Neural progenitor cell (in vitro differentiated cells): ENCODE data around the gene HDGFL2. TPM values are rescaled to one million over a fixed set of nuclear protein-coding genes. Genes with fewer than 3 reads are reported as not detected.
A peak's percentile ranks its signal among the peaks of the same experiment; 100 is the strongest.

Experiments
- DNase-seq: peaks from one replicate; pipeline ENCODE4 v3.0.0-alpha.2; 2016; ENCODE audit warnings: low spot score
- H2AFZ ChIP-seq: fragments of 200-600 bp; sonication (generic); replicated peaks from 2 replicates; pipeline ENCODE4 v1.6.1; 2016; ENCODE audit warnings: antibody characterized with exemption
- H3F3A ChIP-seq: fragments of 200-600 bp; sonication (generic); 2 replicates; pipeline ENCODE4 v1.6.1; 2016; ENCODE audit warnings: antibody characterized with exemption, low read depth
- H3K27ac ChIP-seq: fragments of 200-600 bp; sonication (generic); 2 replicates; pipeline ENCODE4 v1.5.1; 2016; ENCODE audit warnings: mild to moderate bottlenecking
- H3K27me3 ChIP-seq: fragments of 200-600 bp; sonication (generic); 2 replicates; pipeline ENCODE4 v1.6.1; 2016; ENCODE audit warnings: mild to moderate bottlenecking, moderate library complexity
- H3K36me3 ChIP-seq: fragments of 200-600 bp; sonication (generic); 2 replicates; pipeline ENCODE4 v1.5.1; 2016
- H3K4me1 ChIP-seq: fragments of 200-600 bp; sonication (generic); 2 replicates; pipeline ENCODE4 v1.6.1; 2016; ENCODE audit warnings: mixed run types
- H3K4me2 ChIP-seq: fragments of 200-600 bp; sonication (generic); 2 replicates; pipeline ENCODE4 v1.6.1; 2016
- H3K4me3 ChIP-seq: fragments of 200-600 bp; sonication (generic); 2 replicates; pipeline ENCODE4 v1.5.1; 2016
- H3K79me2 ChIP-seq: fragments of 200-600 bp; sonication (generic); 2 replicates; pipeline ENCODE4 v1.6.1; 2016; ENCODE audit warnings: low read depth
- H3K9ac ChIP-seq: fragments of 200-600 bp; sonication (generic); 2 replicates; pipeline ENCODE4 v1.6.1; 2016
- H3K9me3 ChIP-seq: fragments of 200-600 bp; sonication (generic); 2 replicates; pipeline ENCODE4 v1.5.1; 2016; ENCODE audit warnings: low read depth
- H4K20me1 ChIP-seq: fragments of 200-600 bp; sonication (generic); 2 replicates; pipeline ENCODE4 v1.6.1; 2016; ENCODE audit warnings: low read depth
- H3K27ac Mint-ChIP-seq: 3 replicates; pipeline ENCODE4 v1.8.0; 2021; ENCODE audit warnings: mixed read lengths
- H3K27me3 Mint-ChIP-seq: 2 replicates; pipeline ENCODE4 v1.8.0; 2022; ENCODE audit warnings: low read depth, mild to moderate bottlenecking, inconsistent platforms, moderate library complexity, mixed read lengths; ENCODE audit not compliant: insufficient read depth
- H3K36me3 Mint-ChIP-seq: 3 replicates; pipeline ENCODE4 v1.8.0; 2021; ENCODE audit warnings: mixed read lengths
- H3K4me1 Mint-ChIP-seq: 3 replicates; pipeline ENCODE4 v1.8.0; 2021; ENCODE audit warnings: mixed read lengths
- H3K4me3 Mint-ChIP-seq: 3 replicates; pipeline ENCODE4 v1.8.0; 2021; ENCODE audit warnings: mild to moderate bottlenecking, moderate library complexity, mixed read lengths
- H3K9me3 Mint-ChIP-seq: 3 replicates; pipeline ENCODE4 v1.8.0; 2020; ENCODE audit warnings: mixed read lengths
- CTCF ChIP-seq: fragments of 200-600 bp; sonication (generic); IDR thresholded peaks from 2 replicates; pipeline ENCODE4 v1.5.1; 2017; ENCODE audit warnings: antibody characterized with exemption, mild to moderate bottlenecking
- EZH2 ChIP-seq: fragments of 200-600 bp; sonication (generic); IDR thresholded peaks from 2 replicates; pipeline ENCODE4 v1.6.1; 2017; ENCODE audit warnings: antibody characterized with exemption, mild to moderate bottlenecking, moderate library complexity
- EZH2phosphoT487 ChIP-seq: fragments of 200-600 bp; sonication (generic); IDR thresholded peaks from 2 replicates; pipeline ENCODE4 v1.6.1; 2017; ENCODE audit warnings: antibody characterized with exemption
- total RNA-seq: library from RNA; depleted of rRNA; stranded (reverse); fragments of >200 nt; gene quantifications from 2 replicates; pipeline ENCODE4 v1.2.3, GENCODE V29; 2015; ENCODE audit warnings: low replicate concordance

The HDGFL2 gene
- total RNA-seq, 1 donor from 2014 or later, result 36.0 TPM

GRCh38 chr19:4536798-4537197 is 64.7 kb downstream of the HDGFL2 start:
- no peak overlapping the region for H3K4me3 ChIP-seq
- peaks cover 6% of the 10 kb centered on the region for H4K20me1 ChIP-seq
- DNase-seq, result no peak
- H3K4me2 ChIP-seq, result no peak overlapping the region
- H3K9me3 ChIP-seq, result no peaks in the 10 kb centered on the region
- no peak overlapping the region for H2AFZ ChIP-seq
- H3K4me1 ChIP-seq, result peaks cover 7% of the 10 kb centered on the region
- H3K27me3 ChIP-seq, result peaks cover 38% of the 10 kb centered on the region
- TF ChIP-seq EZH2phosphoT487 (no peak), EZH2 (no peak), CTCF (no peak)
- H3K27ac ChIP-seq, result no peak overlapping the region
- H3K4me3 Mint-ChIP-seq, result no peak overlapping the region
- H3K36me3 Mint-ChIP-seq, result no peaks in the 10 kb centered on the region
- H3K4me1 Mint-ChIP-seq, result peaks cover 15% of the 10 kb centered on the region
- no peak overlapping the region for H3K27ac Mint-ChIP-seq
- no peaks in the 10 kb centered on the region for H3K9me3 Mint-ChIP-seq
- no peaks in the 10 kb centered on the region for H3K36me3 ChIP-seq
- H3K9ac ChIP-seq, result no peak overlapping the region
- H3F3A ChIP-seq, result peaks cover 2% of the 10 kb centered on the region
- H3K27me3 Mint-ChIP-seq, result peaks cover 12% of the 10 kb centered on the region
- no peaks in the 10 kb centered on the region for H3K79me2 ChIP-seq

- Histone ChIP-seq H3F3A (peaks cover 2% of the 10 kb centered on the region), H3K4me3 (no peak overlapping the region), H3K4me1 (peaks cover 7% of the 10 kb centered on the region), H2AFZ (no peak overlapping the region), H3K4me2 (no peak overlapping the region), H3K9me3 (no peaks in the 10 kb centered on the region), H3K27ac (no peak overlapping the region), H3K9ac (no peak overlapping the region), H3K36me3 (no peaks in the 10 kb centered on the region), H3K79me2 (no peaks in the 10 kb centered on the region), H3K27me3 (peaks cover 37% of the 10 kb centered on the region), H4K20me1 (peaks cover 6% of the 10 kb centered on the region)
- peak; percentile 32 for TF ChIP-seq CTCF
- TF ChIP-seq EZH2, result no peak
- DNase-seq, result peak; percentile 33
- Mint-ChIP-seq H3K9me3 (no peaks in the 10 kb centered on the region), H3K27me3 (peaks cover 12% of the 10 kb centered on the region), H3K27ac (no peak overlapping the region), H3K4me3 (no peak overlapping the region), H3K36me3 (no peaks in the 10 kb centered on the region), H3K4me1 (peaks cover 15% of the 10 kb centered on the region)
Observed at GRCh38 chr19:4537953-4538600, 66.0 kb downstream of the HDGFL2 start.

GRCh38 chr19:4538601-4538954 is 66.5 kb downstream of the HDGFL2 start:
- Histone ChIP-seq H4K20me1 (peaks cover 6% of the 10 kb centered on the region), H3K79me2 (no peaks in the 10 kb centered on the region), H3K36me3 (no peaks in the 10 kb centered on the region), H3F3A (peaks cover 2% of the 10 kb centered on the region), H2AFZ (no peak overlapping the region), H3K4me3 (no peak overlapping the region), H3K9ac (no peak overlapping the region), H3K4me2 (no peak overlapping the region), H3K4me1 (peaks cover 7% of the 10 kb centered on the region), H3K9me3 (no peaks in the 10 kb centered on the region), H3K27me3 (peaks cover 32% of the 10 kb centered on the region), H3K27ac (no peak overlapping the region)
- Mint-ChIP-seq H3K36me3 (no peaks in the 10 kb centered on the region), H3K27ac (no peak overlapping the region), H3K4me1 (peaks cover 12% of the 10 kb centered on the region), H3K4me3 (no peak overlapping the region), H3K27me3 (peaks cover 8% of the 10 kb centered on the region), H3K9me3 (no peaks in the 10 kb centered on the region)
- no peak for TF ChIP-seq EZH2
- no peak for TF ChIP-seq EZH2phosphoT487
- no peak for TF ChIP-seq CTCF
- DNase-seq, result no peak
